Gastroesophageal sphincter (tissue), 4 donors: Measurements from ENCODE around the gene CAND1. TPM values are rescaled to one million over a fixed set of nuclear protein-coding genes. Genes with fewer than 3 reads are reported as not detected.

Experiments
- ATAC-seq: fragments of 150-250 bp; one replicate; pipeline ENCODE4 v1.9.1; 2016; ENCODE audit warnings: mild to moderate bottlenecking, moderate library complexity
- H3K27ac ChIP-seq, 4 donors: fragments of 200-600 bp; sonication (generic) in 3 of 4; 1 replicate in 3 of 4; 2 replicates in 1 of 4; pipeline ENCODE4 v1.5.1; 2016 to 2019
- H3K27me3 ChIP-seq: fragments of 200-600 bp; sonication (generic); one replicate; pipeline ENCODE4 v1.5.1; 2019
- H3K36me3 ChIP-seq, 2 donors: fragments of 200-600 bp; sonication (generic); one replicate each; pipeline ENCODE4 v1.5.1; 2019; ENCODE audit warnings: control low read depth in 1 of 2
- H3K4me1 ChIP-seq, 3 donors: fragments of 200-600 bp; sonication (generic); 1 replicate in 2 of 3; 2 replicates in 1 of 3; pipeline ENCODE4 v1.5.1; 2016 to 2019; ENCODE audit warnings: control low read depth in 2 of 3
- H3K4me3 ChIP-seq, 2 donors: fragments of 200-600 bp; sonication (generic); one replicate each; pipeline ENCODE4 v1.5.1; 2019; ENCODE audit warnings: mild to moderate bottlenecking in 1 of 2, moderate library complexity in 1 of 2
- H3K9me3 ChIP-seq, 3 donors: fragments of 200-600 bp; sonication (generic); one replicate each; pipeline ENCODE4 v1.5.1; 2017 to 2019; ENCODE audit warnings: control low read depth in 2 of 3
- CTCF ChIP-seq, 4 experiments: fragments of 200-600 bp in 2 of 4; fragments of 450-650 bp in 2 of 4; sonication (generic) in 1 of 4; IDR thresholded peaks; one replicate each; pipeline ENCODE4 v1.5.1; 2017 to 2019; ENCODE audit warnings: antibody characterized with exemption in 4 of 4, mild to moderate bottlenecking in 2 of 4, moderate library complexity in 2 of 4
- EP300 ChIP-seq: sonication (generic); formaldehyde crosslinking; IDR thresholded peaks from one replicate; pipeline ENCODE4 v1.6.1; 2017; ENCODE audit warnings: antibody characterized with exemption, mild to moderate bottlenecking
- POLR2A ChIP-seq, 2 donors: fragments of 450-650 bp; IDR thresholded peaks; one replicate each; pipeline ENCODE4 v1.6.1; 2017; ENCODE audit warnings: antibody characterized with exemption in 2 of 2, mild to moderate bottlenecking in 2 of 2, moderate library complexity in 1 of 2
- POLR2AphosphoS5 ChIP-seq: sonication (generic); formaldehyde crosslinking; IDR thresholded peaks from one replicate; pipeline ENCODE4 v1.6.1; 2017; ENCODE audit warnings: antibody characterized with exemption
- WGBS, 2 donors: methylation state at CpG; one replicate each; pipeline ENCODE4 v1.1.5; 2018; ENCODE audit warnings: low coverage in 1 of 2; 5-methylcytosine and 5-hydroxymethylcytosine counted together
- total RNA-seq, 4 donors: library from RNA; depleted of rRNA; stranded (reverse); fragments of >200 nt; gene quantifications; one replicate each; pipeline ENCODE4 v1.1.0, GENCODE V29; 2016

The CAND1 gene
- total RNA-seq, 4 donors from 2014 or later, result 68.7 to 98.5 (median 77.8) TPM

GRCh38 chr12:67269633-67270573, 745 bp downstream of the CAND1 start:
- H3K9me3 ChIP-seq, result no peaks in the 10 kb centered on the region
- peak; percentile 2 for ATAC-seq
- peak in 2 of 4 experiments; percentile 9 to 25 for TF ChIP-seq CTCF (IDR thresholded peaks at IDR 0.05)
- TF ChIP-seq POLR2A (IDR thresholded peaks at IDR 0.05), result peak in 1 of 2 donors; percentile 32
- TF ChIP-seq EP300, result no peak
- no peak for TF ChIP-seq POLR2AphosphoS5
- WGBS, 2 donors, result 2 to 6% methylated on average over 2 to 29 of the region's 61 CpGs
- peak overlapping the region; percentile 63 to 75 for H3K4me3 ChIP-seq
- H3K27me3 ChIP-seq, result no peaks in the 10 kb centered on the region
- peaks cover 15 to 58% (median 15%) of the 10 kb centered on the region in 3 donors for H3K4me1 ChIP-seq
- no peaks in the 10 kb centered on the region for H3K36me3 ChIP-seq
- H3K27ac ChIP-seq, result peak overlapping the region; percentile 95 to 100 (median 95)

- no peak for ATAC-seq
- peak overlapping the region; percentile 63 to 75 for H3K4me3 ChIP-seq
- H3K27me3 ChIP-seq, result no peaks in the 10 kb centered on the region
- WGBS, 2 donors, result 2 to 3% methylated on average over 6 of the region's 6 CpGs
- no peaks in the 10 kb centered on the region for H3K36me3 ChIP-seq
- peaks cover 15 to 65% (median 20%) of the 10 kb centered on the region in 3 donors for H3K4me1 ChIP-seq
- no peaks in the 10 kb centered on the region for H3K9me3 ChIP-seq
- TF ChIP-seq POLR2A (IDR thresholded peaks at IDR 0.05), result no peak
- TF ChIP-seq CTCF (IDR thresholded peaks at IDR 0.05), result no peak
- TF ChIP-seq POLR2AphosphoS5, result no peak
- TF ChIP-seq EP300, result no peak
- peak overlapping the region; percentile 95 to 100 (median 95) for H3K27ac ChIP-seq
Observed at GRCh38 chr12:67270622-67271021, 1.5 kb downstream of the CAND1 start.

- no peak for TF ChIP-seq CTCF (IDR thresholded peaks at IDR 0.05)
- TF ChIP-seq POLR2AphosphoS5, result no peak
- no peak for TF ChIP-seq POLR2A (IDR thresholded peaks at IDR 0.05)
- no peak for TF ChIP-seq EP300
- no peak for ATAC-seq
- H3K4me1 ChIP-seq, result peaks cover 15 to 79% (median 28%) of the 10 kb centered on the region in 3 donors
- H3K36me3 ChIP-seq, result no peaks in the 10 kb centered on the region
- H3K4me3 ChIP-seq, result no peak overlapping the region
- no peaks in the 10 kb centered on the region for H3K27me3 ChIP-seq
- WGBS, 2 donors, result 14 to 29% methylated on average over 1 of the region's 1 CpG
- H3K9me3 ChIP-seq, result no peaks in the 10 kb centered on the region
- H3K27ac ChIP-seq, result peak overlapping the region in 3 of 4 donors; percentile 28 to 100 (median 95)
Observed at GRCh38 chr12:67271976-67272375, 2.8 kb downstream of the CAND1 start.

- 5 to 22% methylated on average over 3 of the region's 3 CpGs for WGBS, 2 donors
- H3K4me1 ChIP-seq, result peaks cover 10 to 87% (median 28%) of the 10 kb centered on the region in 3 donors
Observed at GRCh38 chr12:67274186-67274585, 5.0 kb downstream of the CAND1 start.

More at GRCh38 chr12:67274186-67274585, 5.0 kb downstream of the CAND1 start:
- TF ChIP-seq POLR2AphosphoS5 (no peak), EP300 (no peak), POLR2A (IDR thresholded peaks at IDR 0.05) (no peak), CTCF (IDR thresholded peaks at IDR 0.05) (no peak)
- no peaks in the 10 kb centered on the region for H3K9me3 ChIP-seq
- no peaks in the 10 kb centered on the region for H3K27me3 ChIP-seq
- H3K36me3 ChIP-seq, result no peaks in the 10 kb centered on the region
- H3K4me3 ChIP-seq, result no peak overlapping the region
- peak overlapping the region in 3 of 4 donors; percentile 1 to 37 (median 9) for H3K27ac ChIP-seq
- no peak for ATAC-seq
